Activated CD8-positive, alpha-beta memory T cell treated with anti-CD3 and anti-CD28 coated beads for 48 hours (primary cell): ENCODE measurements around the gene DYNC1I2.
"Not testable (repeated sequence)": the region's sequence is repeated elsewhere in the genome, so short reads cannot be mapped to it uniquely, and the experiment has no call there.

Source experiments
- DNase-seq, 3 experiments: peaks; one replicate each; pipeline ENCODE4 v3.0.0-alpha.2; 2020; ENCODE audit warnings: low read depth in 2 of 3, low spot score in 2 of 3

DYNC1I2 gene

GRCh38 chr2:171712051-171712450, 24.8 kb downstream of the DYNC1I2 start:
- no peak for DNase-seq

- no peak for DNase-seq
Observed at GRCh38 chr2:171718720-171719119, 31.5 kb downstream of the DYNC1I2 start.

DNA sequence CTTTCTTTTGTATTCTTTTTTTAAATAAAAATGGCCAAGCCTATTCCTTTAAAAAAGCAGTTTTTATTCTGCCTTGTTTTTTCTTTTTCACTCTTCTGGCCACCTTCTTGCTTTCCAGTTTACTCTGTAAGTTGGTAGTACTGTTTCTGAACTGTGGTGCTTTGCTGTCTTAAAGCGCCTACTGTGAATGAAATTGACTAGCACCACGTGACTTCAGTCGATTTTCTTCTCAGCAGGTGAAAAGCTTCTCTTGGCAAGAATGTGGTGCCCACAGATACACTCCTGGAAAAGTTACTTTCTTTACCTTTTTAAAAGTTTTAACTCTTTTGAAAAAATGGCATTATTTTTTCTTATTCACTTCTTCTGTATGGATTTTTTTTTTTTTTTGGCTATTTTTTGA, 32.4 kb downstream of the DYNC1I2 start:
- no peak for DNase-seq

DNA sequence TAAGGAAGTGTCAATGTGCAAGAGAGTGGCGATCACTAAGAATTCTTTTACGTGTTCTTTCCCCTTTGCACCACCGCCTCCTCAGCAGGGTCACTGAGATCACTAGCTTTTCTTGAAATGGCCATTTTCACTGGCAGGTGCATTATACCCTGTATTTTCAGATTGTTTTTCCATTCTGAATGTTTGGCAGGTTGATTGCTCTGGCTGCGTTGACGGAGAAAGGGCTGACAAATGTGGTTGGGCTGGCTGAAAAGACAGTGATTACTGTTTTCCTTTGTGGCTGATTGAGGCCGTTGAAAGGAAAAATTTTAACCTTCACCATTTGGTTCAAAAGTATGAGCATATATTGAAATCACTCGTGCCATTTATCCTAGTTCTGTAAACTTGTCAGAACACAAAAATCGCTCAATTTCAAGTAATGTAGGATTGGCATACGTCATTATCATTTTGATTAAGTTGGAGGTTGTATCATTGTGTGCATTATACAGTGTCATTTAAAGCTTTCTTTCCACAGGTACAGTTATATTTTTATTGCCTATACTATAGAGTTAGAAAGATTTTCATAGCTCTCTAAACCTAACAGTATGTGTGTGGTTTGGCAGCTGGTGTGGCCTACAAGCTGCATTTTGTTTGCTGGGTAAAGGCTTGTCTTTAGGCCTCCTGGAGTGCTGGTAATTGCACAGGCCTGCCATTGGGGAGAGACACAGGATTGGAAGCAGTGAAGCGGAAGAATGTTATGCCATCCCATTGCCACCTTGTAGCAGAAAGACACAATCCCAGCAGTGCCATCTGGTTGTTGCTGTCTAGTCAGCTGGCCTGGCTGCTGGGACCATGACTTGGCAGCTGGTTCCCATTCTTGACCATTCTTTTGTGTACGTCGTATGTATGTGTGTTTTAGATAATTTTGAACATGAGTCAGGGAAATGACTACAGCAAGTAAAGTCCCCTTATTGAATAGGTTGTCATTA, 36.7 kb downstream of the DYNC1I2 start:
- DNase-seq, result no peak

DNA sequence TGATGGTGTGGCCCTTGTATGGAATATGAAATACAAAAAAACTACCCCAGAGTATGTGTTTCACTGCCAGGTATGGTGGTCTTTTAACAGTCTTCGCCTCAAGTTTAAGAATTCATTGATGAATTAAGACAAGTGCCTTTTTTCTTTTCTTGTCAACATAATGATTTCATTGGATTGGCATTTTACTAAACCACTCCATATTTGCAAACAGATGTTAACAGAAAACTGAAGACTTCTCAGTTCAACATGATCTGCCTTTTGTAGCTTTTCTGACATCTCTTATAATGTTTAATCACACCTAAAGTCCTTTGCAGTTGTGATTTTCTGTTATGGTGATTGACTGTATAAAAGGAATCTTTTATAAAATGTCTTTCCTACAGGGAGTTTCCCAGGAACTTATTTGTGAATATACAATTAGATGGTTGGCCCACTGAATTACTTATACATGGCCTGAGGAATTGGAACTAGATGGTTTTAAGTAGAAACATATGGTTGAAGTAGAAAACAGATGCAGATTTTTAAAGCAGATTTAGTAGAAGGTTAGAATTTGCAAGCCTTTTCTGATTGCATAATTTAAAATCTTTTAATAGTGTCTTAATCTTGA, 39.7 kb downstream of the DYNC1I2 start:
- no peak for DNase-seq

DNA sequence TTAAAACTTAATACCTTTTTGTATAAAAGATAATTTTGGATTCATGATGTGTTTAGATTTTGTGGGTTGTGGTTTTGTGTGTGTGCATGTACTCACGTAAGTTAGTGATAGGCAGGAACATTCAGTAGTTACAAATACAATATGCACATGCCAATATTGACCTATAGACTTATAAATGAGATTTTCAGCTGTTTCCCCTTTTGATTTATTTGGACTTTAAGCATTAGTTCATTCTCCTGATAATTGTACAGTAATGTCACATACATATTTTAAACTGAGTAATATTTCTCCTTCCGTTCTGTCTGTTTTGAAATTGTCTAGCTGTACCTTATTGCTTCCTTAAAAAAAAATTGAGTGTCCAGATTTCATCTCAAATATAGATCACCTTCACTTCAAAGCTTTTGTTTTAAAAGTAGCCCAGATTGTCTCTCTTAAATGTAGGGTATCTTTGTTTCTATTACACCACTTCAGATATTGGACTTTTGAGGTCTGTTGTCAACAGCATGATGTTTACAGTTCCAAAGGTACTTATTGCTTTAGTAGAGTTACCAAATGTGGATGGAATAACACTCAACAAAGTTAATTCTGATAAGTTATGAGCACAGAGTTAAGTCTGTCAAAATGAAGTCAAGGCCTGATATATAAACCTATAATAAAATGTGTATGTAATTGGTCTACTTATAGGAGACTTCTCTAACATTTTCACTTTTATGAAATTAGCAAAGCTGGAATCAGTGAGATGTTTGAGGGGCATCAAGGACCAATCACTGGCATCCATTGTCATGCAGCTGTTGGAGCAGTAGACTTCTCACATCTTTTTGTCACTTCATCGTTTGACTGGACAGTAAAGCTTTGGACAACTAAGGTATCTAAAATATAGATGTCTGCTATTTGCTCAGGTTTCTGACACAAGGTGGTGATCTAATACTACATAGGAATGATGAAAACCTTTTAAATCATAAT, 42.0 kb downstream of the DYNC1I2 start:
- no peak for DNase-seq

- no peak for DNase-seq
Observed at GRCh38 chr2:171729952-171730317, 42.7 kb downstream of the DYNC1I2 start.

GRCh38 chr2:171735991-171736710, 48.9 kb downstream of the DYNC1I2 start:
- no peak for DNase-seq

DNA sequence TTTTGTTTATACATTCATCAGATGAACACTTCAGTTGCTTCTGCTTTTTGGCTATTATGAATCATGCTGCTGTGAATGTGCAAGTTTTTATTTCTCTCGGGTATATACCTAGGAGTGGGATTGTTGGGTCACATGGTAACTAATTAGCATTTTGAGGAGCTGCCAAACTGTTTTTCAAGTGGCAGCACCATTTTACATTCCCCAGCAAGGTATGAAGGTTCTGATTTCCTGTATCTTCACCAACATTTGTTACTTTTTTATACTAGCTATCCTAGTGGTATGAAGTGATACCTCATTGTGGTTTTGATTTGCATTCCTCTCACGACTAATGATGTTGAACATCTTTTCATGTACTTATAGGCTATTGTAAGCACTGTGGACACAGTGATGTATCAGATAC, 53.9 kb downstream of the DYNC1I2 start:
- no peak for DNase-seq

DNA sequence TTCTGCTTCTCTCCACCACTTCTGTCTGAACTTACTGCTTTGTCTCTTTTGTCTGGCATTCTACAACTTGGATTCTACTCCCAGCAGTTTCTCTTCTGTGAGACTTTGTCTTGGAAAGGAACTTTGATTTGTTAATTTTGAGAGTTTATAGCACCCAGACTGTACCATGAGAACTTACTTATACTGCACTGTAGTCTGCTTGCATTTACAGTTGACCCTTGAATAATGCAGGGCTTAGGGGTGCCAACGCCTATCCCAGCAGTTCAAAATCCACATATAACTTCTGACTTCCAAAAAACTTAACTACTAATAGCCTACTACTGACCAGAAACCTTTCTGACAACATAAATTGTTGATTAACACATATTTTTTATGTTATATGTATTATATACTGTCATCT, 55.5 kb downstream of the DYNC1I2 start:
- DNase-seq, result no peak

GRCh38 chr2:171745141-171745540, 57.9 kb downstream of the DYNC1I2 start:
- no peak for DNase-seq

DNA sequence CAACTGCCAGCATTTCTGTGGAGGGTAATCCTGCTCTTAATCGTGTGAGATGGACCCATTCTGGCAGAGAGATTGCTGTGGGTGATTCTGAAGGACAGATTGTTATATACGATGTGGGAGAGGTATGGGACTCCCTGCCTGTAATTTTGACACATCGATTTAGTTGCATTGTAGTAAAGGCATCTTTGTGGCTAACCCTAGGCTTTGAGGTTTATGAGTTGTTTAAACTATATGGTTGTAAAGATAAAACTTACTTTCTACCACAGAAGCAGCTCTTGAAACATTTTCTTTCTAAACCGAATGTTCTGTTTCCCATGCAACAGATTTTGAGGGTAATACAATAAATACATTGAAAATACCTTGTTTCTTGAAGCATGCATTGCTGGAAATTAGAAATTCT, 58.5 kb downstream of the DYNC1I2 start:
- DNase-seq, result no peak

GRCh38 chr2:171747371-171747770, 60.1 kb downstream of the DYNC1I2 start:
- no peak for DNase-seq

- DNase-seq, result no peak
Observed at GRCh38 chr2:171754254-171754939, 67.1 kb downstream of the DYNC1I2 start.

DNA sequence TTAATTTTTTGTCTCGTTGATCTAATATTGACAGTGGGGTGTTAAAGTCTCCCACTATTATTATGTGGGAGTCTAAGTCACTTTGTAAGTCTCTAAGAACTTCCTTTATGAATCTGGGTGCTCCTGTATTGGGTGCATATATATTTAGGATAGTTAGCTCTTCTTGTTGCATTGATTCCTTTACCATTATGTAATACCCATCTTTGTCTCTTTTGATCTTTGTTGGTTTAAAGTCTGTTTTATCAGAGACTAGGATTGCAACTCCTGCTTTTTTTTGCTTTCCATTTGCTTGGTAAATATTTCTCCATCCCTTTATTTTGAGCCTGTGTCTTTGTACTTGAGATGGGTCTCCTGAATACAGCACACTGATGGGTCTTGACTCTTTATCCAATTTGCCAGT, 71.5 kb downstream of the DYNC1I2 start:
- DNase-seq, result not testable (repeated sequence)

GRCh38 chr2:171761176-171761575, 73.9 kb downstream of the DYNC1I2 start:
- DNase-seq, result not testable (repeated sequence)

GRCh38 chr2:171762879-171763573, 75.8 kb downstream of the DYNC1I2 start:
- DNase-seq, result no peak

DNA sequence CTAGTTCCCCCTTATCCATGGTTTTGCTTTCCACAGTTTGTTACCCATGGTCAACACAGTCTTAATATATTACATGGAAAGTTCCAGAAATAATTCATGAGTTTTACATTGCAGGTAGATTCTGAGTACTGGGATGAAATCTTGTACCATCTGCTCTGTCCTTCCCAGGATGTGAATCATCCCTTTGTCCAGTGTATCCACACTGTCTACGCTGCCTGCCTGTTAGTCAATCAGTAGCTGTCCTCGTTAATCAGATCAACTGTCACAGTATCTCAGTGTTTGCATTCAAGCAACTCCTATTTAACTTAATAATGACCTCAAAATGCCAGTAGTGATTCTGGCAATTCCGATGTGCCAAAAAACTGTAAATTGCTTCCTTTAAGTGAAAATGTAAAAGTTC, 76.3 kb downstream of the DYNC1I2 start:
- no peak for DNase-seq

GRCh38 chr2:171771463-171771862, 84.2 kb downstream of the DYNC1I2 start:
- no peak for DNase-seq

DNA sequence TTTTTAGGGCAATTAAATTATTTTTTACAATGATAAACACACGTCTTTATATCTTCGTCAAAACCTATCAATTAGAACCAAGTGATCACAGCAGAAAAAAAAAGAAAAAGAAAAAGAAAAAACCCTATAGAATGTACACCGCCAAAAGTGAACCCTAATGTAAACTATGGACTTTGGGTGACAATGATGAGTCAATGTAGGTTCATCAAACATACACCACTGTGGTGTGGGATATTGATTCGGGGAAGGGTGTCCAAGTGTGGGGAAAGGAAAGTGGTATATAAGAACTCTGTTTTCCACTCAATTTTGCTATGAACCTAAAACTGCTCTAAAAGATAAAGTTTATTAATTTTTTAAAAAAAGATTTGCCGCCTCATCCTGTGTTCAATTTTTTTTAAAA, 85.1 kb downstream of the DYNC1I2 start:
- DNase-seq, result no peak
